Naive B cell (primary cell): ENCODE results near the gene SLC7A11. TPM values are rescaled to one million over a fixed set of nuclear protein-coding genes. Genes with fewer than 3 reads are reported as not detected.

Experiments used
- ATAC-seq, 2 donors: fragments of 150-1000 bp; cut with Tn5 transposase; 2 replicates each; pipeline ENCODE4 v1.10.0; 2021; ENCODE audit warnings: low read depth in 2 of 2, mild to moderate bottlenecking in 2 of 2, moderate library complexity in 2 of 2
- DNase-seq: peaks from one replicate; pipeline ENCODE4 v3.0.0; 2022
- H3K27ac Mint-ChIP-seq, 6 donors: one replicate each; pipeline ENCODE4 v1.8.0; 2020 to 2022; ENCODE audit warnings: mild to moderate bottlenecking in 6 of 6, mixed read lengths in 6 of 6, moderate library complexity in 5 of 6, inconsistent platforms in 2 of 6
- H3K27me3 Mint-ChIP-seq, 3 donors: one replicate each; pipeline ENCODE4 v1.8.0; 2021 to 2022; ENCODE audit warnings: mixed read lengths in 3 of 3, mild to moderate bottlenecking in 1 of 3
- H3K36me3 Mint-ChIP-seq, 2 donors: one replicate each; pipeline ENCODE4 v1.8.0; 2020 to 2022; ENCODE audit warnings: mixed read lengths in 2 of 2, inconsistent platforms in 1 of 2, mild to moderate bottlenecking in 1 of 2
- H3K4me1 Mint-ChIP-seq, 3 donors: one replicate each; pipeline ENCODE4 v1.8.0; 2020 to 2022; ENCODE audit warnings: mixed read lengths in 3 of 3, inconsistent platforms in 1 of 3, mild to moderate bottlenecking in 1 of 3, moderate library complexity in 1 of 3
- H3K4me3 Mint-ChIP-seq, 8 donors: one replicate each; pipeline ENCODE4 v1.8.0; 2020 to 2022; ENCODE audit warnings: mild to moderate bottlenecking in 8 of 8, mixed read lengths in 8 of 8, moderate library complexity in 8 of 8, inconsistent platforms in 2 of 8
- H3K9me3 Mint-ChIP-seq, 7 donors: one replicate each; pipeline ENCODE4 v1.8.0; 2020 to 2022; ENCODE audit warnings: mixed read lengths in 7 of 7, mild to moderate bottlenecking in 5 of 7, inconsistent platforms in 2 of 7, moderate library complexity in 1 of 7
- polyA plus RNA-seq, 6 donors: library from polyadenylated mRNA; unstranded; fragments of 300-500 nt; fragmentation: Illumina TruSeq; gene quantifications; one replicate each; pipeline ENCODE4 v1.2.3, GENCODE V29; 2021; ENCODE audit warnings: low read depth in 6 of 6

SLC7A11 gene
- not detected for polyA plus RNA-seq

- peaks cover 0 to 5% (median 0%) of the 10 kb centered on the region in 3 donors for H3K27me3 Mint-ChIP-seq
- H3K27ac Mint-ChIP-seq: peak within 1 kb of the TSS in 4 of 6 donors; percentile 24 to 92 (median 66)
- DNase-seq (peak; percentile 44), ATAC-seq (peak; percentile 94 to 96)
- peaks cover 11 to 14% (median 11%) of the 10 kb centered on the region in 3 donors for H3K4me1 Mint-ChIP-seq
- no peaks in the 10 kb centered on the region for H3K9me3 Mint-ChIP-seq
- no peaks in the 10 kb centered on the region for H3K36me3 Mint-ChIP-seq
- peak within 1 kb of the TSS; percentile 62 to 87 (median 75) for H3K4me3 Mint-ChIP-seq
Measured at GRCh38 chr4:138242076-138242833, at the start of gene SLC7A11. Gene SLC7A11 (minus strand): TSS chr4:138242349. CDS start chr4:138242069, 280 bp downstream.

DNA sequence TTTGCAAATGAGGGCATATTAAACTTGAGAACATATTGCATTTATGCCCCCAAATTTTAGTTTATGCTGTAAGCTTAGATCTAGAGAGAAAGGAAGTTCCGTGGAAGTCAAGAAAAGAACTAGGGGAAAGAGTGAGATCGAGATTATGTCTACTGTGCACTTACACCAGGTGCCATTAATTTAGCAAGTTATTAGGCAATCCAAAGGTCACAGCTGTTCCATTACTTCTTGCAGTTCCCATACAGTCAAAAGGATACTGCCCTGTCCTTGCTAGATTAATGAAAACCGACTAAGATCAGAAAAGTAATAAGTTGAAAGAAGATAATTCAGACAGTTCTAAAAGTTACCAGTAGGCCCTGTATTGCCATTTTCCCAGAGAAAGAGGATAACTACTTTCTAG lies 49.3 kb upstream of the SLC7A11 start:
- DNase-seq: no peak
- Mint-ChIP-seq H3K36me3 (no peaks in the 10 kb centered on the region), H3K4me1 (no peaks in the 10 kb centered on the region), H3K27ac (no peak overlapping the region), H3K27me3 (peaks cover 0 to 4% (median 3%) of the 10 kb centered on the region in 3 donors), H3K9me3 (peaks cover 0 to 5% (median 0%) of the 10 kb centered on the region in 7 donors), H3K4me3 (no peak overlapping the region)
- ATAC-seq: no peak

- peaks cover 0 to 5% (median 0%) of the 10 kb centered on the region in 7 donors for H3K9me3 Mint-ChIP-seq
Measured at GRCh38 chr4:138290805-138291204, 48.7 kb upstream of the SLC7A11 start.

GRCh38 chr4:138279286-138279685 lies 37.1 kb upstream of the SLC7A11 start:
- H3K4me3 Mint-ChIP-seq: no peak overlapping the region
- ATAC-seq: no peak
- DNase-seq: no peak
- no peaks in the 10 kb centered on the region for H3K4me1 Mint-ChIP-seq
- no peak overlapping the region for H3K27ac Mint-ChIP-seq
- H3K27me3 Mint-ChIP-seq: no peaks in the 10 kb centered on the region
- H3K9me3 Mint-ChIP-seq: peaks cover 0 to 9% (median 3%) of the 10 kb centered on the region in 7 donors
- H3K36me3 Mint-ChIP-seq: no peaks in the 10 kb centered on the region

More at GRCh38 chr4:138290805-138291204, 48.7 kb upstream of the SLC7A11 start:
- DNase-seq (no peak), ATAC-seq (no peak)
- Mint-ChIP-seq H3K27me3 (peaks cover 0 to 4% (median 3%) of the 10 kb centered on the region in 3 donors), H3K36me3 (no peaks in the 10 kb centered on the region), H3K4me1 (no peaks in the 10 kb centered on the region), H3K4me3 (no peak overlapping the region), H3K27ac (no peak overlapping the region)

GRCh38 chr4:138277133-138277532 lies 35.0 kb upstream of the SLC7A11 start:
- no peak overlapping the region for H3K27ac Mint-ChIP-seq
- H3K36me3 Mint-ChIP-seq: no peaks in the 10 kb centered on the region
- H3K9me3 Mint-ChIP-seq: peaks cover 0 to 4% (median 0%) of the 10 kb centered on the region in 7 donors
- H3K27me3 Mint-ChIP-seq: no peaks in the 10 kb centered on the region
- no peak overlapping the region for H3K4me3 Mint-ChIP-seq
- ATAC-seq: no peak
- DNase-seq: no peak
- no peaks in the 10 kb centered on the region for H3K4me1 Mint-ChIP-seq

DNA sequence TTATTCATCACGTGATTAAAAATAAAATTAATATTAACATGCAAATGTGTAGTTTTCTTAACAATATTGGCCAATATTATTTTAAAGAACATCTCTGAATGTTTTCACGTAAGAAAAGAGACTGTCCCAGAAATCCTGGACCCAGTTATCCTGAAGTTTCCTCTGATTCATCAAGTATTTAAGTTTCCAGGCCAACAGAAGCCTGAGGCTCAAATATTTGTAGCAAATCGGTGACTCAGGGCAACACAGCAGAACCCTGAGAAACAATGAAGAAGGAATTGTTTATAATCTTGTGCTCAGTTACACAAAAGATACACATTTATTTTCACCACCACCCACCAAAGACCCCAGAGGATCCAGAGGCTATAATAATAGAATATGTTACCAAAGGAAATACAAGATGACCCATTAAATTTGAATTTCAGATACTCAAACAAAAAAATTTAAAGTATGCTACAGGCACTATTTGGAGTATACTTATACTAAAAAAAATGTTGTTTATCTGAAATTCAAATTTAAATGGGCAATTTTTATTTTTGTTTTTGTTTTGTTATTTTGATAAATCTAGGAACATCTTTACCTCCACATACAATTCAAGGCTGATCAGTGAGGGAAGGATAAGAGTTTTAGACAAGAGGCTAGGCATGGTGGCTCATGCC lies 33.9 kb upstream of the SLC7A11 start:
- Mint-ChIP-seq H3K9me3 (no peaks in the 10 kb centered on the region), H3K36me3 (no peaks in the 10 kb centered on the region), H3K4me3 (no peak overlapping the region), H3K4me1 (no peaks in the 10 kb centered on the region), H3K27ac (no peak overlapping the region), H3K27me3 (peaks cover 0 to 4% (median 0%) of the 10 kb centered on the region in 3 donors)
- ATAC-seq (no peak), DNase-seq (no peak)

DNA sequence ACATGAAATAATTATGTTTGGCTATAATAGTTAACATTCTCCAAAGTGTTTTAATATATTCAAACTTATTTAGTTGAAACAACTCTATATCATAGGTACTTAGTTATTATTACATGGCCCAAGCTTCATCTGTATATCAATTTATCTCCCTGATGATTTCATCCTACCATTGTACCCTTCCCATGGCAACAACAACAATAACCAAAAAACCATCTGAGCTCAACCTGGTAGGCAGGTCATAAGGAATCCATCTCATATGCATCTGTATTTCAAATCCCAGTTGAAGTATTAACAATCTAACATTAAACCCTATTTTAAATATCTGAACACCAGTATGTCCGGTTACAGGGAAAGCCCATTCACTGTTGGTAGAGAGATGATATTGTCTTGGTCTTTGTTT lies 33.1 kb upstream of the SLC7A11 start:
- no peaks in the 10 kb centered on the region for H3K4me1 Mint-ChIP-seq
- no peak overlapping the region for H3K4me3 Mint-ChIP-seq
- H3K36me3 Mint-ChIP-seq: no peaks in the 10 kb centered on the region
- ATAC-seq: no peak
- no peak for DNase-seq
- peaks cover 0 to 4% (median 0%) of the 10 kb centered on the region in 3 donors for H3K27me3 Mint-ChIP-seq
- no peak overlapping the region for H3K27ac Mint-ChIP-seq
- no peaks in the 10 kb centered on the region for H3K9me3 Mint-ChIP-seq

DNA sequence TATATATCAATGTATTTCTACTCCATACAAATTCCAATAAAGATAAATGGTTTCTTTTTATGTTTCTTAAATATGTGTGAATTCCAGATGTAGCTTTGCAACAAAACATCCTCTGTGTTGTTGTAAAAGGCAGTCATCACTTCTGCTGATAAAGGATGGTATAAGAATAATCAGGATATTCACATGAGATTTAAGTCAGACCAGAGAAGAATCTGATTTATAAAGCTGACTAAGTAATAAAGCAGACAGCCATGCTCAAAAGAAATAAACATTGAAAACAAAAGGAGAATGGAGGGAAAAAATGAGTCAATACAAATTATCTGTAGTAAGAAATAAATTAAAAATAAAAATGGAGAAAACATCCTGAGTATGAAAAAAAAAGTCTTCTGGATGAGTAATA lies 27.0 kb upstream of the SLC7A11 start:
- Mint-ChIP-seq H3K4me3 (no peak overlapping the region), H3K27ac (no peak overlapping the region), H3K27me3 (peaks cover 0 to 22% (median 0%) of the 10 kb centered on the region in 3 donors), H3K36me3 (no peaks in the 10 kb centered on the region), H3K9me3 (peaks cover 0 to 3% (median 0%) of the 10 kb centered on the region in 7 donors), H3K4me1 (no peaks in the 10 kb centered on the region)
- no peak for DNase-seq
- no peak for ATAC-seq

DNA sequence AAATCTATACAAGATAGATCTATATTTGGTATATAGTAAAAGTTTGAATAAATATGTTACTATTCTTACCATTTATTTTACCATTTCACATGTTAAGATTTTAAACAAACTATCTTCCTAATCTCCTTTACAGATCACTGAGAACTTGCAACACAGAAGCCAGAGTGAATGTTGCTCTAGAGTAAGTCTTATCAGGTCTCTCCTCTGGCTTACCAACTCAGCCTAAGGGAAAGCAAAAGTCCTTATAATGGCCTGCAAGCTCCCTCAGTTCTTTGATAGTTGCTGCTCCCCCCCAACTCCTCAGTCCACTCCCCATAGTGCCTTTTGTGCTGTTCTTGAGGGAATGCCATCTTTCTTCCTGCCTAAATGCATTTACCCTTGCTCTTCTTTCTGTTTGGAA lies 25.7 kb upstream of the SLC7A11 start:
- Mint-ChIP-seq H3K27me3 (peaks cover 0 to 26% (median 0%) of the 10 kb centered on the region in 3 donors), H3K4me1 (no peaks in the 10 kb centered on the region), H3K36me3 (no peaks in the 10 kb centered on the region), H3K9me3 (peaks cover 0 to 3% (median 0%) of the 10 kb centered on the region in 7 donors), H3K4me3 (no peak overlapping the region), H3K27ac (no peak overlapping the region)
- ATAC-seq: no peak
- no peak for DNase-seq

GRCh38 chr4:138266948-138267347 lies 24.8 kb upstream of the SLC7A11 start:
- DNase-seq (no peak), ATAC-seq (no peak)
- Mint-ChIP-seq H3K27me3 (peaks cover 0 to 30% (median 0%) of the 10 kb centered on the region in 3 donors), H3K36me3 (no peaks in the 10 kb centered on the region), H3K27ac (no peak overlapping the region), H3K4me1 (no peaks in the 10 kb centered on the region), H3K9me3 (peaks cover 0 to 3% (median 0%) of the 10 kb centered on the region in 7 donors), H3K4me3 (no peak overlapping the region)

GRCh38 chr4:138263247-138263816 lies 21.2 kb upstream of the SLC7A11 start:
- H3K27me3 Mint-ChIP-seq: peaks cover 0 to 20% (median 0%) of the 10 kb centered on the region in 3 donors
- H3K36me3 Mint-ChIP-seq: no peaks in the 10 kb centered on the region
- DNase-seq (no peak), ATAC-seq (no peak)
- H3K27ac Mint-ChIP-seq: no peak overlapping the region
- peaks cover 0 to 3% (median 0%) of the 10 kb centered on the region in 7 donors for H3K9me3 Mint-ChIP-seq
- H3K4me1 Mint-ChIP-seq: no peaks in the 10 kb centered on the region
- no peak overlapping the region for H3K4me3 Mint-ChIP-seq

- no peaks in the 10 kb centered on the region for H3K4me1 Mint-ChIP-seq
- no peak overlapping the region for H3K4me3 Mint-ChIP-seq
- H3K36me3 Mint-ChIP-seq: no peaks in the 10 kb centered on the region
- H3K27ac Mint-ChIP-seq: peak overlapping the region in 1 of 6 donors; percentile 18
- H3K27me3 Mint-ChIP-seq: peaks cover 0 to 15% (median 0%) of the 10 kb centered on the region in 3 donors
- no peak for ATAC-seq
- no peak for DNase-seq
- peaks cover 0 to 3% (median 0%) of the 10 kb centered on the region in 7 donors for H3K9me3 Mint-ChIP-seq
Measured at GRCh38 chr4:138262469-138262868, 20.3 kb upstream of the SLC7A11 start.

DNA sequence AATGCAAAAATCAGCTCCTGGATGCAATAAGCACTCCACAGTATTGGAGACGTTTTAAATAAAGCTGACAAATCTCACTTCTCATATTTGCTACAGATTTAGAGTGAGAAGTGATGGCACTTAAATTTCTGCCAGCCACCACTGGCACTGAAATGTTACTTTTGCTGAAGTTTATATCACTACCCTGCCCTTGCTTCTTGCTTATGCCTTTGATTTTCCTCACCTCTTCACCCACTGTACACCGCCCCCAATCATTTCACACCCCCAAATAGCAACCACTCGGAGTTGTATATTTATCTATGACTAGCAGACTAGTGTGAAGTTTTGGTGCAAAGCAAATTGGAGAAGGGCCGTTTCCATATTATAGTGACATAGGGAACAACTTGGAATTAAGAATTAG lies 19.9 kb upstream of the SLC7A11 start:
- peaks cover 0 to 17% (median 0%) of the 10 kb centered on the region in 3 donors for H3K27me3 Mint-ChIP-seq
- no peak for ATAC-seq
- no peaks in the 10 kb centered on the region for H3K4me1 Mint-ChIP-seq
- DNase-seq: no peak
- H3K27ac Mint-ChIP-seq: no peak overlapping the region
- H3K9me3 Mint-ChIP-seq: peaks cover 0 to 3% (median 0%) of the 10 kb centered on the region in 7 donors
- no peaks in the 10 kb centered on the region for H3K36me3 Mint-ChIP-seq
- H3K4me3 Mint-ChIP-seq: no peak overlapping the region
